ENCODE data around the gene SOCS6. TPM values are rescaled to one million over a fixed set of nuclear protein-coding genes. Genes with fewer than 3 reads are reported as not detected.

The SOCS6 gene
- polyA plus RNA-seq, 1 of the 3 experiments (the other 2 are of a cell fraction): 12.1 TPM

GRCh38 chr18:70337139-70337972 lies 48.5 kb downstream of the SOCS6 start:
- Histone ChIP-seq H3K36me3 (replicated peaks in 1 of 2; ENCODE audit: control insufficient read depth in 1 of 2, insufficient read depth in 2 of 2, low read length in 1 of 2) (peaks cover 3 to 48% of the 10 kb centered on the region in 2 experiments), H3K9ac (no peak overlapping the region), H3K27me3 (ENCODE audit: insufficient read depth) (no peaks in the 10 kb centered on the region), H3K4me3 (ENCODE audit: low read depth in 2 of 2, low read length in 1 of 2) (no peak overlapping the region), H2AFZ (ENCODE audit: low read depth) (no peak overlapping the region), H3K9me2 (no peaks in the 10 kb centered on the region), H3K9me3 (no peaks in the 10 kb centered on the region), H3F3A (replicated peaks; ENCODE audit: insufficient read depth) (peaks cover 28% of the 10 kb centered on the region), H3K4me2 (no peak overlapping the region), H4K20me1 (ENCODE audit: insufficient read depth) (no peaks in the 10 kb centered on the region), H3K79me2 (ENCODE audit: insufficient read depth) (no peaks in the 10 kb centered on the region), H3K27ac (ENCODE audit: low read depth in 2 of 2, low read length in 1 of 2) (peak overlapping the region in 1 of 2 experiments; percentile 62; a peak in 3 of 4 replicates), H3K4me1 (ENCODE audit: control insufficient read depth in 1 of 2, insufficient read depth in 2 of 2, low read depth in 1 of 2, low read length in 1 of 2) (peaks cover 0 to 3% of the 10 kb centered on the region in 2 experiments; a peak in 2 of 4 replicates)
- DNase-seq: no peak
- CTCF ChIA-PET: no interaction called here
- POLR2A ChIA-PET: no interaction called here
- WGBS (ENCODE audit: low lambda C conversion rate): 75% methylated on average over 4 of the region's 4 CpGs
- TF ChIP-seq EP300 (IDR thresholded peaks at IDR 0.05; ENCODE audit: borderline replicate concordance in 1 of 2, low read depth in 1 of 2, low read length in 1 of 2) (peak in 1 of 2 experiments; percentile 28; a peak in 1 of 4 replicates), NFIC (IDR thresholded peaks at IDR 0.05; ENCODE audit: borderline replicate concordance) (peak; percentile 40; the same call in 1 of the 2 replicates), CHD2 (IDR thresholded peaks at IDR 0.05; ENCODE audit: low read length, partially characterized antibody) (no peak), USF2 (IDR thresholded peaks at IDR 0.05; ENCODE audit: borderline replicate concordance, low read depth, low read length) (no peak), NRF1 (IDR thresholded peaks at IDR 0.05; ENCODE audit: low read depth, low read length) (no peak), SMC3 (IDR thresholded peaks at IDR 0.05; ENCODE audit: low read depth, low read length) (no peak), CTCF (IDR thresholded peaks at IDR 0.05) (no peak), FOXJ3 (CRISPR knock-in tag; IDR thresholded peaks at IDR 0.05) (no peak), MXI1 (IDR thresholded peaks at IDR 0.05; ENCODE audit: low read depth, low read length) (no peak), MAX (IDR thresholded peaks at IDR 0.05; ENCODE audit: low read depth) (no peak), RCOR1 (IDR thresholded peaks at IDR 0.05; ENCODE audit: low read length) (no peak), MEF2A (IDR thresholded peaks at IDR 0.05; ENCODE audit: borderline replicate concordance, low read depth) (no peak), RXRA (IDR thresholded peaks at IDR 0.05; ENCODE audit: borderline replicate concordance, low read depth) (peak; percentile 19; the same call in 1 of the 2 replicates), SIN3A (IDR thresholded peaks at IDR 0.05; ENCODE audit: borderline replicate concordance, low read depth, low read length) (no peak), EZH2phosphoT487 (IDR thresholded peaks at IDR 0.05; ENCODE audit: borderline replicate concordance, low read depth) (no peak), RFX5 (IDR thresholded peaks at IDR 0.05; ENCODE audit: low read length) (no peak), TAF1 (IDR thresholded peaks at IDR 0.05; ENCODE audit: borderline replicate concordance, low read depth, low read length) (no peak), REST (IDR thresholded peaks at IDR 0.05; ENCODE audit: low read depth, low read length) (no peak), PBX3 (IDR thresholded peaks at IDR 0.05) (peak; percentile 46), GABPA (IDR thresholded peaks at IDR 0.05; ENCODE audit: low read depth) (no peak), ZBTB33 (IDR thresholded peaks at IDR 0.05; ENCODE audit: borderline replicate concordance, low read depth) (no peak), RAD21 (IDR thresholded peaks at IDR 0.05; ENCODE audit: low read length) (no peak)
